Coronary artery (tissue), 2 donors: ENCODE measurements around the gene CHST15.

Experiments used
- DNase-seq: peaks from one replicate; pipeline ENCODE4 v3.0.0-alpha.2; 2017; ENCODE audit warnings: low spot score
- H3K27ac ChIP-seq, 2 donors: fragments of 200-600 bp; sonication (generic); one replicate each; pipeline ENCODE4 v1.5.1; 2016 to 2019
- H3K4me3 ChIP-seq: fragments of 200-600 bp; sonication (generic); 2 replicates; pipeline ENCODE4 v1.5.1; 2016; ENCODE audit warnings: mild to moderate bottlenecking, moderate library complexity
- CTCF ChIP-seq: fragments of 200-600 bp; sonication (generic); IDR thresholded peaks from one replicate; pipeline ENCODE4 v1.5.1; 2019; ENCODE audit warnings: antibody characterized with exemption

Gene CHST15

GRCh38 chr10:124082555-124082954 is 10.8 kb downstream of the CHST15 start:
- no peak overlapping the region for H3K27ac ChIP-seq
- TF ChIP-seq CTCF: no peak
- no peak overlapping the region for H3K4me3 ChIP-seq
- no peak for DNase-seq

DNA sequence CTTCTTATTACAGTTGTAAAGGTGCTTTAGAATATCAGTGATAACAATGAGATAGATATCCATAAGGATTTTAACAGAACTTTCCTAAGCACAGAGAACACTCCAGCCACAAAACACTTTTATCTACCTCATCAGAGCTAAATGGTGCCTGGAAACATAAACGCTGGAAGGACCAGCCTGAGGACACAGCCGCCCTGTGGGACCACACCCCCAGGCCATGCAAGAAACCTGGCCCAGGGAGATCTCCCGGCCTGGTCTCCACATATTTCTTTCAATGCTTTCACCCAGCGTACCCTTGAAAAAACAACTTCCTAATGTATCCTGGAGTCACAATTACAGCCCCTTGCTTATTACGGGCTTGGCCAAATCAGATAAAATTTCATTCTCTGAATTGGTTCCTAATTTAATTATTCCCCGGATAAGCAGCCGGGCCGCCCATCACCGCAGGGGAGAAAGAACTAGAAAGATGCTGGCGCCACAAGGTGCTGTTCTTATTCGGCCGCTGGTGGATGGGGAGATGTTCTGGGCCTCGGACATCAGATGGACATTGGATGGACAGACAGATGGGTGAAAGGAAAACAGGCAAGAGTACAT is 11.8 kb downstream of the CHST15 start:
- no peak for DNase-seq
- no peak overlapping the region for H3K27ac ChIP-seq
- H3K4me3 ChIP-seq: no peak overlapping the region
- no peak for TF ChIP-seq CTCF

GRCh38 chr10:124079864-124080263 is 13.5 kb downstream of the CHST15 start:
- Histone ChIP-seq H3K27ac (no peak overlapping the region), H3K4me3 (no peak overlapping the region)
- TF ChIP-seq CTCF: no peak
- DNase-seq: no peak

GRCh38 chr10:124078714-124079113 is 14.7 kb downstream of the CHST15 start:
- no peak for TF ChIP-seq CTCF
- DNase-seq: no peak
- H3K27ac ChIP-seq: no peak overlapping the region
- H3K4me3 ChIP-seq: no peak overlapping the region

GRCh38 chr10:124078028-124078427 is 15.4 kb downstream of the CHST15 start:
- TF ChIP-seq CTCF: no peak
- H3K27ac ChIP-seq: no peak overlapping the region
- no peak for DNase-seq
- no peak overlapping the region for H3K4me3 ChIP-seq

GRCh38 chr10:124077208-124077993 is 16.0 kb downstream of the CHST15 start:
- DNase-seq: no peak
- TF ChIP-seq CTCF: no peak
- H3K4me3 ChIP-seq: no peak overlapping the region
- H3K27ac ChIP-seq: no peak overlapping the region
